NCI-H226 (cell line): ENCODE measurements around the gene AKIRIN2.

Source experiments
- DNase-seq: peaks from one replicate; pipeline ENCODE4 v3.0.0-alpha.2; 2015

AKIRIN2 gene

DNA sequence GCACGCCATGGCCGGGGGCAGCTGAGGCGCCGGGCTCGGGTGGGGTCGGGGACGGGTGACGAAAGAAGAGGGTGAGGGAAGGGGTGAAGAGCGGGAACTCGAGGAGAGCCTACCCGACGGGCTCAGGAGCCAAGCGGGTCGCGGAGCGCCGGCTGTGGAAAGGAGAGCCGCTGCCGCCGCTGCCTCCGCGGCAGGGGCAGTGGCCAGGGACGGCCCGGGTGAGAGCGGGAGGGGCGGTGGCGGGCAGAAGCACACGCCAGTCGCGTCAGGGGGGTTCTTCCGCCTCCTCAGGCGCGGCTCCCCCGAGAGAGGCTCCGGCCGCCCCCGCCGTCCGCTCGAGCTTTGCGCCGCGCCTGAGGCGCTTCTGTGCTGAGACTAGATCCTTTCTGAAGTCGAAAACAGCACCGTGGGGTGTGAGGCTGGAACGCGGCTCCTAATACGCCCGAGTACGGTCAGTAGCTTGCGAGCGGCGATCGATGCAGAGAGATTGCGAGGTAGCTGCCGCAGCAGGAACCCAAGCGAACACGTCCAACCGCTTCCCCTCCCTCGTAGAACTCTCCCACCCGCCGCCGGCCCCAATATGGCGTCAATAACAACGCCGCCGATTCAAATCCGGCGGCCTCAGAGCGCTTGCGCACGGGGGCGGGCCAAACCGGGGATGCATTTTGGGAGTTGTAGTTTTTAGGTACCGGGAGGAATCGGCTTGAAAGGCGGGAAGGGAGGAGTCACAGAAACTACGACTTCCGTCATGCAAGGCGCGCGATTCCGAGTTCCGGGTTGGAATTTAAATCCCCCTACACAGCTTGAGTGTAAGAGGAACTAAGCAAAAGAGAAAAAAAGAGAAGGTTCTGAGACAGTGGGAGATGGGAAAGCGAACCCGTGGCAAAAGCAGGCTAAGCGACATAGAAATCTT is at the start of gene AKIRIN2:
Gene AKIRIN2 (minus strand): TSS at position 558 of the 913 bp plus-strand sequence. CDS start 549 bp downstream, at position 9.
- DNase-seq = peak; percentile 95

GRCh38 chr6:87747646-87748045 is 45.6 kb upstream of the AKIRIN2 start:
- DNase-seq = no peak

GRCh38 chr6:87745966-87746721 is 44.1 kb upstream of the AKIRIN2 start:
- no peak for DNase-seq

GRCh38 chr6:87743454-87743853 is 41.4 kb upstream of the AKIRIN2 start:
- no peak for DNase-seq

GRCh38 chr6:87742106-87742505 is 40.1 kb upstream of the AKIRIN2 start:
- no peak for DNase-seq

DNA sequence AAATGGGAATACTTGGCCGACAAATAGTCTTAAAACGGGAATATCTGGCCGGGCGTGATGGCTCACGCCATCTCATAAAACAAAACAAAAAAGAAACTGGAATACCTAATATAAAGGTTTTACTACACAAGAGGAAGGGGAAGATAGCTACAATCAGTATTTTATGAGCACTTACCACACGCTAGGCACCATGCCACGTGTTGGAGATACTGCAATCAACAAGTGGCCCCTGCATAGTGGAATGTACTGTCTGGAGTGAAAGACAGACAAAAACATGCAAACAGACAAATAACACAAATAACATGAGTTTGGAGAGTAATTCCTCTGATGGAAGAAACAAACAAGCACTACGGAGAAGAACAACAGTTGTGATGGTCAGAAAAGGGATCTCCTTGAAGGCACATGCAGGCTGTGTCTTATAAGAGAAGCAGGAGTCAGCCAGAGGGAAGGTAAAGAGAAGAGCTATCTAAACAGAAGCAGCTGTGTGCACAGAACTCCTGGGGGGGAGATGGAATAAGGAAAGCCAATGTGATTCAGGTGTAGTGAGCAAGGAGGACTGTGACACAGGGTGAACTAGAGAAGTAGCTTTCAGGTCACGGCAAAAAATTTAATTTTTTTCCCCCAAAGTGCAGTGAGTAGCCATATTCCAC is 39.1 kb upstream of the AKIRIN2 start:
- no peak for DNase-seq

- DNase-seq = no peak
Measured at GRCh38 chr6:87738744-87739143, 36.7 kb upstream of the AKIRIN2 start.

DNA sequence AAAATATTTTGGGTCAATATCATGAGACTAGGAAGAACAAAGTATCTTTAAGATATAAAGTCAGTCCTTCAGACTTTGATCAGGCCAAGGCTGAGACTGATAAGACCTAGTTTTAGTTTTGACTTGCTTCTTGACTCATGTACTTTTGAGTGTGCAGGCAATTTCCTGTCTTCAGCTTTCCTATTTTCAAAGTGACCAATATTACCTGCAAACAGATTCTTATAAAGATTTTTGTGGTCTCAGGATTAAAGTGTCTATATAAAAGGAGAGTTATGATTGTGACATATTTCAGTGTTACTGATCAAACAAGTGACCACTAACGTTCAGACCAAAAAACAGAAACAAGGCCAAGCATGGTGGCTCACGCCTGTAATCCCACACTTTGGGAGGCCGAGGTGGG is 36.0 kb upstream of the AKIRIN2 start:
- DNase-seq = no peak

GRCh38 chr6:87736809-87737540 is 34.9 kb upstream of the AKIRIN2 start:
- no peak for DNase-seq

- DNase-seq = peak; percentile 95
Measured at GRCh38 chr6:87731818-87732661, 30.0 kb upstream of the AKIRIN2 start.

GRCh38 chr6:87731080-87731479 is 29.0 kb upstream of the AKIRIN2 start:
- DNase-seq = no peak

GRCh38 chr6:87729965-87730719 is 28.1 kb upstream of the AKIRIN2 start:
- DNase-seq = peak; percentile 48

DNA sequence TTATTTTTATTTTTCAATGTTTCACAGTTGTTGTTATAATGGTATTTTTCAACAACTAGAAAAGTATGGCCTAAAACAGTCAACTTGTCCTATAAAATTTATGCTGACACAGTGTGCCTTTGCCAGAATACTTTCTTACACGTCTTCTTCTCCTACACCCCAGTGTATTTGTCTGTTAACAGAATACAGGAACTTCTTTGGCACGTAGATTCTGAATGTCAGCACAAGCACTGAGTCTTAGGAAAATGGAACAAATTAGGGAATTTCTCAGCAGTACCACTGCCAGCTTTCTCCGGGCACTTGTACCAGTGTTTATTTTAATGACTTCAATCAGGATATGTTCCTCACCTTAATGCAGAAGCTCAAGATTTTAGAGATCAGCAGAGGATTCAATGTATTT is 26.7 kb upstream of the AKIRIN2 start:
- no peak for DNase-seq

DNA sequence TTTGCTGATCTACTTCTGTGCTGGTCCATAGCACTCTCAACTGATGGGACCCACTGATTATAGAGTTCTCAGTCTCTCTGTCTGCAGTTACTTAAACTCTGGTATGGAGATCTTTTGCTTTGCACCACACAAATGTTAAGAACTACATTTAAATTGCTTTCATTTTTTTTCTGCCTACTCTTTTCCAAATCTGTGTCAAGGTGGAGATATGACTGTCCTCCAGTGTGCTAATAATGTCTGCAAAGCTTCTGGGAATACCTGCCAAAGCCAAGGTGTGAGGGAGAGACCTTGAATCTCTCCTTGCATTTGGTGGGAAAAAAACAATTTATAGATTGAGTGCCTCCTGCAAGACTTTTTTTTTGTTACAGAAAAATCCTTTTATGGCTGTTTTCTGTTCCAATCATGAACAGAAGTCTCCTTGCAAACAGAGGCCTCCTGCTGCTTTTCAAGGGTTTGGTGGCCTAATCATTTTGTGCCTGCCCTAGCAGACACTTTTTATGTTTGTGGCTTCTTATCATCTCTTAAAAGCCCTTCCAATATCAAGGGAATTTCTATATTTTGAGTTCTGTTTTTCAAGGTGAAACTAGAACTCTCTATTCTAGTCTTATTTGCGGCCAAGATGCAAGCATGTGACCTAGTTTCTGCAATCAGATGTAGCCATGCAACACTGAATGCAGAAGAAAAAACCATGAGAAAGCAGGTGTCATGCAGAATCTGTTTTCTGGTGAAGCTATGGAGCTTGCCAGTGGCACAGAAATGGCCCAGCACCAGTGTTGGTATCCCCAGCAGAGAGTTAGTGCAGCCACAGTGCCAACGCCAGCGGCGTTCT is 23.2 kb upstream of the AKIRIN2 start:
- no peak for DNase-seq

DNA sequence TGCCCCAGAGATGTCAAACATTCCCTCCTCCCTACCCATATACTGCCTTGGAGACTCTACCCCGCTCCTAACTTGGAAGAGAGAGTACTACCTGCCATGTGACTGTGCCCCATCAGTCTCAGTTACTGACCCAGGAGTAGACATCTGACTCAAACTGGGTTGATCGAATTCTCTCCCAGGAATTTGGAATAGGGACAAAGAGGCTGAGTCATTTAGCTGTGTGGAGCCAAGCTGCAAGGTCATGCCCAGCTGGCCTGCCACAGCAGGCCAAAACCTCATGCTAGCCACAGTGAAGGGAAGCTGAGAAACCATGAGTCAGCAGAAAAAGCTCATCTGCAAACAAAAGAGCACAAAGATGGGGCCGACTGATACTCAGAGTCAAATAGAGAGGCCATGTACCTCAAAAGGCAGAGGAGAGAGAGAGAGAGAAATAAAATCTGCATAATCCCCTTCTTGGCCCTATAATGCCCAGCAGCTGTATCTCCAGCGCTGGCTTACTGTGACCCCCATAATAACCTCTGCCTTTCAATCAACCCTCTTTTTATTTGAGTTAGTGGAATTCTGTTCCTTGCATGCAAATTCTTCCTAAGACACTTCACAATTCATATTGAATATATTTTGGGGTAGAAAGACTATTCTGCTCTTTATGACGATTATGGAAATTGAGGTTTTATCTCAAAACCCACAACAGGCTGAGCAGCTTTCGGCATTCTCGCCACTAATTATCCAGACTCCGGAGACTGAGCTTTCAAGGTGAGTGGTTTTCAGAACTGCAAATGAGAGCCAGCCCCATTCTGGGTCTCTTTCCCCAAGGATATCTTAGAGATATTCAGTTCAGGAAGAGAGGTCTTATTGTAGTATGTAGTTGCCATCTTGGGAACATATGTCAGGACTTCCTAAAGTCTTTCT is 21.4 kb upstream of the AKIRIN2 start:
- peak; percentile 92 for DNase-seq

DNA sequence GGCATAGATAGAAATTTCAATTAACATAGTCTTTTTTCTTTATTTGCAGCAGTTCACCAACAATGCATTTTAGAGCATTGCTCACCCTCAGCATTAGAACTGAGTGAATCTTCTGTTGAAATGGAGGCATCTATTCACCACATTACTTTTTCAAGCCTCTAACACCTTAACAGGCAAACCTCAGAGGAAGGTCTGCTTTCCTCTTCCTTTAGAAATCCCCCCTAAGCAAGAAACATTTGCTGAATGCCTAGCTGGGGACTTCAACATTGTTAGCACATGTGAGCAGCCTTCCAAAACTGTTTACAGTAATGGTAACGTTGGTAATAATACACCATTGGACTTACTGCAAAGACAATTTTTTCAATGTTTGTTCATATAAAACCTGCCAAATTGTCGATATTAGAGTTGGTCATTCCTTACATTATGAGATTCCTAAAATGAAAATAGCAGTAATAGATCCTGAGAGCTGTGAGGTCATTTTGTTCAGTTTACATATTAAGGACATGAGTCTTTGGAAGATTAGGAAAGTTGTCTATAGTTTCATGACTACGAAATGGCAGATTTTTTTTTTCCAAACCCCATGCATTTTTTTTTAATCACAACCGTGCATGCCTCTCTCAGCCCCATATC is 20.6 kb upstream of the AKIRIN2 start:
- DNase-seq = no peak

GRCh38 chr6:87721311-87721710 is 19.3 kb upstream of the AKIRIN2 start:
- peak; percentile 81 for DNase-seq

GRCh38 chr6:87718662-87719433 is 16.8 kb upstream of the AKIRIN2 start:
- DNase-seq = no peak
